RWPE2 (cell line): ENCODE results near the gene SLC7A6.

ENCODE experiments used
- ATAC-seq: fragments of 200-7000 bp; cut with Tn5 transposase; 3 replicates; pipeline ENCODE4 v1.9.1; 2021; ENCODE audit warnings: low read depth
- DNase-seq: peaks from one replicate; pipeline ENCODE4 v3.0.0-alpha.2; 2020; ENCODE audit warnings: low spot score
- H3K27ac ChIP-seq: fragments of 450-650 bp; 2 replicates; pipeline ENCODE4 v1.5.1; 2017; ENCODE audit warnings: mild to moderate bottlenecking; ENCODE audit not compliant: poor library complexity, severe bottlenecking
- H3K27me3 ChIP-seq: fragments of 250-450 bp; sonication (Bioruptor Pico); 2 replicates; pipeline ENCODE4 v1.5.1; 2021; ENCODE audit warnings: mild to moderate bottlenecking, moderate library complexity; ENCODE audit not compliant: insufficient read depth, poor library complexity, severe bottlenecking
- H3K36me3 ChIP-seq: fragments of 250-450 bp; sonication (Bioruptor Pico); 2 replicates; pipeline ENCODE4 v1.5.1; 2020; ENCODE audit warnings: low read depth, mild to moderate bottlenecking, moderate library complexity
- H3K4me1 ChIP-seq: fragments of 250-450 bp; sonication (Bioruptor Pico); 2 replicates; pipeline ENCODE4 v1.5.1; 2021; ENCODE audit warnings: mild to moderate bottlenecking, moderate library complexity; ENCODE audit not compliant: insufficient read depth, poor library complexity, severe bottlenecking
- H3K4me3 ChIP-seq: fragments of 250-450 bp; sonication (Bioruptor Pico); 2 replicates; pipeline ENCODE4 v1.5.1; 2021; ENCODE audit warnings: mild to moderate bottlenecking, moderate library complexity; ENCODE audit not compliant: severe bottlenecking
- H3K9me3 ChIP-seq: fragments of 250-450 bp; sonication (Bioruptor Pico); 2 replicates; pipeline ENCODE4 v1.5.1; 2021; ENCODE audit warnings: mild to moderate bottlenecking, moderate library complexity; ENCODE audit not compliant: severe bottlenecking
- TF ChIP-seq, protein P1 (sequence below): fragments of 450-650 bp; IDR thresholded peaks from one replicate; pipeline ENCODE4 v1.5.1; 2017; ENCODE audit warnings: mild to moderate bottlenecking, moderate library complexity; ENCODE audit not compliant: poor library complexity, severe bottlenecking

SLC7A6 gene

DNA sequence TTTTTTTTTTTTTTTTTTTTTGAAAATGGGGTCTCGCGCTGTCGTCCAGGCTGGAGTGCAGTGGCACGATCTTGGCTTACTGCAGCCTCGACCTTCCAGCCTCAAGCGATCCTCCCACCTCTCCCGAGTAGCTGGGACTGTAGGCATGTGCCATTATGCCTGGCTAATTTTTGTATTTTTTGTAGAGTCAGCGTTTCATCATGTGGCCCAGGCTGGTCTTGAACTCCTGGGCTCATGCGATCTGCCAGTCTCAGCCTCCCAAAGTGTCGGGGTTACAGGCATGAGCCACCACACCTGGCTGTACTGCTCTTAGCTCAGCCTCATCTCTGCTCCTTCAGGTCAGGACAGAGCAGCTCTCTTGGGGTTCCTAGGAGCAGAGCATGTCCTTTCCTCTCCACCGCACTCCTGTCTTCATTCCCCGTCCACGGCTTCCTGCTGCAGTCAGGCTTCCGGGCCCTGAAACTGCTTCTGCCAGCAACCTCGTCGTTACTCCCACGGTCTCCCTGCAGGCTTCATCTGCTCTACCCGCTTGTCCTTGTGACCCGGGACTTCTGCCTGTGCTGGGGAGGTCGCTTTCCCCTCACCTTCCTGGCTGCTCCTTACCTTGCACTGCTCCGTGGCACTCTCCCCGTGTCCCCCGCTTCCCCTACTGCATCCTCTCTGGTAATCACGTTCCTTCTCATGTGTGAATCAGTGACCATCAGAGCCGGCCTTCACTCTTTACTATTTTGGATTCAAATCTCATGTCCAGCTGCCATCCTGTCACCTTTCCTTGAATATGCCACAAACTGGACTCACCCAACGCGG, 84.5 kb downstream of the SLC7A6 start:
- H3K9me3 ChIP-seq: no peaks in the 10 kb centered on the region
- TF ChIP-seq, protein P1, sequence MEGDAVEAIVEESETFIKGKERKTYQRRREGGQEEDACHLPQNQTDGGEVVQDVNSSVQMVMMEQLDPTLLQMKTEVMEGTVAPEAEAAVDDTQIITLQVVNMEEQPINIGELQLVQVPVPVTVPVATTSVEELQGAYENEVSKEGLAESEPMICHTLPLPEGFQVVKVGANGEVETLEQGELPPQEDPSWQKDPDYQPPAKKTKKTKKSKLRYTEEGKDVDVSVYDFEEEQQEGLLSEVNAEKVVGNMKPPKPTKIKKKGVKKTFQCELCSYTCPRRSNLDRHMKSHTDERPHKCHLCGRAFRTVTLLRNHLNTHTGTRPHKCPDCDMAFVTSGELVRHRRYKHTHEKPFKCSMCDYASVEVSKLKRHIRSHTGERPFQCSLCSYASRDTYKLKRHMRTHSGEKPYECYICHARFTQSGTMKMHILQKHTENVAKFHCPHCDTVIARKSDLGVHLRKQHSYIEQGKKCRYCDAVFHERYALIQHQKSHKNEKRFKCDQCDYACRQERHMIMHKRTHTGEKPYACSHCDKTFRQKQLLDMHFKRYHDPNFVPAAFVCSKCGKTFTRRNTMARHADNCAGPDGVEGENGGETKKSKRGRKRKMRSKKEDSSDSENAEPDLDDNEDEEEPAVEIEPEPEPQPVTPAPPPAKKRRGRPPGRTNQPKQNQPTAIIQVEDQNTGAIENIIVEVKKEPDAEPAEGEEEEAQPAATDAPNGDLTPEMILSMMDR: no peak
- H3K27me3 ChIP-seq: no peaks in the 10 kb centered on the region
- H3K36me3 ChIP-seq: peaks cover 65% of the 10 kb centered on the region
- no peak for DNase-seq
- no peak overlapping the region for H3K4me3 ChIP-seq
- H3K4me1 ChIP-seq: no peaks in the 10 kb centered on the region
- no peak overlapping the region for H3K27ac ChIP-seq
- ATAC-seq: no peak

DNA sequence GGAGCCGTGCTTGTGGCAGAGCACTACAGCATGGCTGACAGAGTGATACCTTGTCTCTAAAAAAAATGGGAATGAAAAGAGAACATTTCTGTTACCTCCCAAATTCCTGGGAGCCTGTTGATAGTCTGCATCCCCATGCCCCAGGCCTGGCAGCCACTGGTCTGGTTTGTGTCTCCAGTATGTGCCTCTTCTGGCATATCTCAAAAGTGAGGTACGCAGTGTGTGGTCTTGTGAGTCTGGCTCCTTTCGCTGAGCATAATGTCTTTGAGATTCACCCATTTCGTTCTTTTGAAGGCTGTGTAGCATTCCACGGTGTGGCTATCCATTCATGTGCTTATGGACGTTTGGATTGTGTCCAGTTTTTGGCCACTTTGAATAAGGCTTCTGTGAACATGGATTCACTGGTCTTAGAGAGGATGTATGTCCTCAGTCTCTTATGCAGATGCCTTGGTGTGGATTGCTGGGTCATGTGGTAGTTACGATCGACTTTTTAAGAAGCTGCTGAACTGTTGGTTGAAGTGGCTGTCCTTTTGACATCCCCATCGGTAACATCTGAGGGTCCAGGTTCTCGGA, 85.6 kb downstream of the SLC7A6 start:
- ATAC-seq (no peak), DNase-seq (no peak)
- peaks cover 57% of the 10 kb centered on the region for H3K36me3 ChIP-seq
- H3K9me3 ChIP-seq: no peaks in the 10 kb centered on the region
- no peaks in the 10 kb centered on the region for H3K4me1 ChIP-seq
- no peaks in the 10 kb centered on the region for H3K27me3 ChIP-seq
- TF ChIP-seq, protein P1: no peak
- H3K4me3 ChIP-seq: no peak overlapping the region
- H3K27ac ChIP-seq: no peak overlapping the region

DNA sequence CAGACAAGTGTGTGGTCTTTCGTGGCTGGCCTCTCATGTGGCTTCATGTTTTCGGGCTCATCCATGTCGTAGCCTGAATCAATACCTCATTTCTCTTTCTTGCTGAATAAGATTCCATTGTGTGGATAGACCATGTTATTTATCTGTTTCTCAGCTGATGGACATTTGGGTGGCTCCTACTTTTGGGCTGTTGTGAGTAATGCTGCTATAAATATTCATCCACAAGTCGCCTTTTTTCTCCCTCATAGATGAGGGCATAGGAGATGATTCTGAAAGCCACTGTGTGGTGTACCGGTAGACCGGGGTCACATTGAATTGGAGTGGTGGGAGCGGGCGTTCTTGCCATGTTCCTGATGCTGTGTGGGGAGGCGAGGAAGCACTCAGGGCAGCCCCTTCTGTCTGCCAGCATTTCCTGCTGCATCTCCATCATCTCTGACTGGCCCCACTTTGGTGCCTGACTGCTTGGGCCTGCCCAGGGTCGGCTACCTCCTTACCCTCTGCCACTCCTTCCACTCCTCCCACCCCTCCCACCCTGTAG, 86.6 kb downstream of the SLC7A6 start:
- no peaks in the 10 kb centered on the region for H3K9me3 ChIP-seq
- no peaks in the 10 kb centered on the region for H3K4me1 ChIP-seq
- peaks cover 49% of the 10 kb centered on the region for H3K36me3 ChIP-seq
- no peak for DNase-seq
- no peaks in the 10 kb centered on the region for H3K27me3 ChIP-seq
- ATAC-seq: no peak
- TF ChIP-seq, protein P1: no peak
- H3K27ac ChIP-seq: no peak overlapping the region
- H3K4me3 ChIP-seq: no peak overlapping the region
